Brain microvascular endothelial cell (primary cell): ENCODE data around the gene BMPR1A.

Experiments used
- DNase-seq: peaks from one replicate; pipeline ENCODE4 v3.0.0-alpha.2; 2020
- H3K27ac ChIP-seq: fragments of 250-450 bp; sonication (Bioruptor Pico); 2 replicates; pipeline ENCODE4 v1.5.1; 2020; ENCODE audit warnings: mild to moderate bottlenecking, moderate library complexity
- H3K27me3 ChIP-seq: fragments of 250-450 bp; sonication (Bioruptor Pico); replicated peaks from 2 replicates; pipeline ENCODE4 v1.5.1; 2020; ENCODE audit warnings: mild to moderate bottlenecking
- H3K36me3 ChIP-seq: fragments of 250-450 bp; sonication (Bioruptor Pico); replicated peaks from 2 replicates; pipeline ENCODE4 v1.5.1; 2020; ENCODE audit warnings: mild to moderate bottlenecking
- H3K4me3 ChIP-seq: 2 replicates; pipeline ENCODE4 v1.5.1; 2011; ENCODE audit warnings: low read depth, mild to moderate bottlenecking, control low read depth, low read length, moderate library complexity
- CTCF ChIP-seq: IDR thresholded peaks from 2 replicates; pipeline ENCODE4 v1.5.1; 2011; ENCODE audit warnings: low read depth, mild to moderate bottlenecking, moderate library complexity, low read length, control low read depth, inconsistent platforms; ENCODE audit errors: missing control alignments
- in situ Hi-C: cut with HindIII; loops from 2 replicates; pipeline ENCODE4 v1.10.0; 2017; ENCODE audit warnings: low sequenced_read_pairs, low pct_ligation_motif_present

BMPR1A gene

DNA sequence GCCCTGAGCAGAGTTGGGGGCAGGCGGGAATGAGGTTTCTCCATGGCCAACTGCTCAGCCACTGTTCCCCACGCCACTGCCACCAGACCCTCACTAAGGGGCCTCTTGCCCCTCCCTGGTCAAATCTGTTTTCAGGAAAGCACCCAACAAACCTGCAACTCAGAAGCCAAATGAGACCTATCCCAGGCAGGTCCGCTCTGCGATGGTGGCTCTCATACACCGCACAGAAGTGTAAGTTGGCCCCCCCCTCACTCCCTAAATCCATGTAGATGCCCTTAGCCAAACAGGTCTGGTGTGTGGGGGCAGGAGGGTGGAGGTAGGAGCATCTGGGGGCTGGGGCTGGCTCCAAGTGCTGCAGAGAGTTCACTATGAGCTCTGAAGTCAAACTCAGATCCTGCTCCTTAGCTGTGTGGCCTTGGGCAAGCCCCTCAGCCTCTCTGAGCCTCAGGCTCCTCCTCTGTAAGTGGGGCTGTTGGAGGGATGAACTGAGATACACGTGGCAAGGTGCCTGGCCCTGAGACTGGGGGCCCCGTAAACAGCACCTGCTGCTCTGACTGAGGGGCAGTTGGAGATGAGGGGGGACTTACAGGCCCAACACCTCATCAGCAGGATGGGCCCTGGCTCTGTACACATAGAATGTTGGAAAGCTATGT is 199.9 kb downstream of the BMPR1A start:
- H3K4me3 ChIP-seq = no peak overlapping the region
- no peaks in the 10 kb centered on the region for H3K36me3 ChIP-seq
- no peak overlapping the region for H3K27ac ChIP-seq
- in situ Hi-C loops = no loop called here
- H3K27me3 ChIP-seq = no peaks in the 10 kb centered on the region
- no peak for TF ChIP-seq CTCF
- DNase-seq = no peak

DNA sequence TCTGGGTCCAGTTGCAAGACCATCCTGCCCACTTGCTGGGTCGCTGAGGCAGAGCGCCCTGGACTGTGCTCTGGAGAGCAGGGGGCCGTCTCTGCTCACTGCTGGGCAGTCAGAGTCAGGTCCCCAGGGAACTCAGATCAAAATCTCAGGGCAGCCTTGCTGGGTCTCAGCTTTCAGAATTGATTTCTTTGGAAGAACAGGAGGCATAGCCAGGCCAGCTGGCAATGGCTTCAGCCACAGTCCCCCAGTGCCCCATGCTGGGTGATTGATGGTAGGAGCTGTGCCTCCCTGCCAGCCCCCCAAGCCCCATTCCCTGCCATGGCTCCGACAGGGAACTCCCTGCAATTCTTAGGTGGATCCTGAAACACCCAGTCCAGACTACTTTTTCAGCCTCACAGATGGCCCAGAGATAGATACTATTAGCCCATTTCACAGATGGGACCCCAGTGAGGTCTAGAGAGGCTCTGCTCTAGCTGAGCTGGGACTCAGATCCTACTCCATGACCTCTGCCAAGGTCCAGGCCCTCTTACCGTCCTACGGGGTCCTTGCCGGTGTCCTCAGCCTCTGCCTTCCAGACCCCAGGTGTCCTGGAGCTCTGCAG is 200.5 kb downstream of the BMPR1A start:
- H3K36me3 ChIP-seq = no peaks in the 10 kb centered on the region
- no peaks in the 10 kb centered on the region for H3K27me3 ChIP-seq
- no peak overlapping the region for H3K27ac ChIP-seq
- no peak overlapping the region for H3K4me3 ChIP-seq
- in situ Hi-C loops = no loop called here
- no peak for DNase-seq
- TF ChIP-seq CTCF = no peak

- Histone ChIP-seq H3K27me3 (no peaks in the 10 kb centered on the region), H3K27ac (no peak within 1 kb of the TSS), H3K4me3 (no peak within 1 kb of the TSS), H3K36me3 (no peaks in the 10 kb centered on the region)
- in situ Hi-C loops = no loop called here
- TF ChIP-seq CTCF = no peak
- no peak for DNase-seq
Observed at GRCh38 chr10:86957471-86958115, 201.2 kb downstream of the BMPR1A start, which contains the start of gene MMRN2. TSS of gene MMRN2 (minus strand) at chr10:86957615. CDS start at chr10:86957541, 74 bp downstream.

DNA sequence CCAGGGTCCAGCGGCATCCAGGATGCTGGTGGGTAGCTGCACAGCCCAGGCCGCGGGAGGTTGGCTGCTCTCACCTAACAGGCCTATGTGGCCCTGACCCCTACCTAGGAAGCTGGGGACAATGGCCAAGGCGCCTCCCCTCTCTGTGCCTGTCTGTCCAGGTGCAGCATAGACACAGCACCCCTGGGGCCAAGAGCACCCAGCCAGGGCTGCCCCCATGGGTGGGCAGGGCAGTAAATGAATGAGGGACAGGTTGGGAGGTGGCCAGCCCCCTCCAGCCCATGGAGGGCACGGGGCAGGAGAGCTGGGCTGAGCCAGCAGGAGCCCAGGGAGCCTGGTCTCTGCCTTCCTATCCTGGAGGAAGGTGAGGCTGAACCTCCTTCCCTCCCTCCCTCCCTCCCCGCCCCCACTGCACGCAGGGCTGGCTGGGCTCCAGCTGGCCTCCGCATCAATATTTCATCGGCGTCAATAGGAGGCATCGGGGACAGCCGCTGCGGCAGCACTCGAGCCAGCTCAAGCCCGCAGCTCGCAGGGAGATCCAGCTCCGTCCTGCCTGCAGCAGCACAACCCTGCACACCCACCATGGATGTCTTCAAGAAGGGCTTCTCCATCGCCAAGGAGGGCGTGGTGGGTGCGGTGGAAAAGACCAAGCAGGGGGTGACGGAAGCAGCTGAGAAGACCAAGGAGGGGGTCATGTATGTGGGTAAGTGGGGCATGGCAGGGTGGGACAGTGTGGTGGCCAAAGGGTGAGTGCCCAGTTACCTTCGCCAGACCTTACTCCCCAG is 201.9 kb downstream of the BMPR1A start, which contains the start of gene SNCG:
Gene SNCG (plus strand): TSS at position 484 of the 785 bp plus-strand sequence. CDS start 99 bp downstream, at position 583.
- Histone ChIP-seq H3K36me3 (no peaks in the 10 kb centered on the region), H3K27ac (peak within 1 kb of the TSS; percentile 32), H3K27me3 (no peaks in the 10 kb centered on the region), H3K4me3 (no peak within 1 kb of the TSS)
- TF ChIP-seq CTCF = no peak
- DNase-seq = no peak
- in situ Hi-C loops = no loop called here

DNA sequence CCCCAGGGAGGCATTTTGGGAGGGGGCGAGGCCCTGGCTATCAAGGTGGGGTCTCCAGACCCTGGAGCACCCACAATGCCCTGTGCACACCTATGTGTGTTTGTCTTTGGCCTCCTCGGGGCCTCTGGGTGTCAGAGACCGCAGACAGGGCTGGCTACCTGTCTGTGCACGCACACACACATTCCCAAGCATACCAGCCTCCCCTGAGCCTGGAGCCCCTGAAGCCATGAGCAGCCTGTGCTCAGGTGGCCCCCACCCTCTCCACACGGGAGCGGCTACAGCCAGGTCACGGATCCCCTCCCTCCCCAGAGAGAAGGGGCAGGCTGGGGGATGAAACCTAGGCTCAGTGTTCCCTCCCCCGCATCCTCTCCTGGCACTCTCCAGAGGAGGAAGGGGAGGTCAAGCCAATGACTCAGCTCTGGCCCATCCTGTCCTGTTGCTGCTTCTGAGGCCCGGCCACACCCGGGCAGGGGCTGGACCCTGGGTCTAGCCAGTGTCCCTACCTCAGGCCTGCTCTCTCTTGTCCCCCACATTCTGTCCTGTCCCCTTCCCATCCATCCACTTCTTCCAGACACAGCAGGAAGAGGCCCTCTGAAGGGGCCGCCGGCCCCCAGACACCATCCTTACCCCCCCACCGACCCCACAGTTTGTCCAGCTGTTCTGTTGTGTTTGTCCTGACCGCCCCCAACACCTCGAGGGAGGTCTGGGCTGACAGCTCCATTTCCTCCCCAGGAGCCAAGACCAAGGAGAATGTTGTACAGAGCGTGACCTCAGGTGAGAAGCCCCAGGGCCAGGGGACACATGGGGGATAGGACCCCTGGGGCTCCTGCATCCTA is 202.7 kb downstream of the BMPR1A start:
- no peaks in the 10 kb centered on the region for H3K36me3 ChIP-seq
- peak; percentile 51 for DNase-seq
- TF ChIP-seq CTCF = no peak
- no peak overlapping the region for H3K4me3 ChIP-seq
- H3K27ac ChIP-seq = peak overlapping the region; percentile 32
- no peaks in the 10 kb centered on the region for H3K27me3 ChIP-seq
- in situ Hi-C loops = no loop called here
